Naive B cell (primary cell): Measurements from ENCODE around the gene SLC7A9. TPM values are rescaled to one million over a fixed set of nuclear protein-coding genes. Genes with fewer than 3 reads are reported as not detected.
"Not testable (repeated sequence)": the region's sequence is repeated elsewhere in the genome, so short reads cannot be mapped to it uniquely, and the experiment has no call there.

Experiments
- ATAC-seq, 2 donors: fragments of 150-1000 bp; cut with Tn5 transposase; 2 replicates each; pipeline ENCODE4 v1.10.0; 2021; ENCODE audit warnings: low read depth in 2 of 2, mild to moderate bottlenecking in 2 of 2, moderate library complexity in 2 of 2
- DNase-seq: peaks from one replicate; pipeline ENCODE4 v3.0.0; 2022
- H3K27ac Mint-ChIP-seq, 6 donors: one replicate each; pipeline ENCODE4 v1.8.0; 2020 to 2022; ENCODE audit warnings: mild to moderate bottlenecking in 6 of 6, mixed read lengths in 6 of 6, moderate library complexity in 5 of 6, inconsistent platforms in 2 of 6
- H3K27me3 Mint-ChIP-seq, 3 donors: one replicate each; pipeline ENCODE4 v1.8.0; 2021 to 2022; ENCODE audit warnings: mixed read lengths in 3 of 3, mild to moderate bottlenecking in 1 of 3
- H3K36me3 Mint-ChIP-seq, 2 donors: one replicate each; pipeline ENCODE4 v1.8.0; 2020 to 2022; ENCODE audit warnings: mixed read lengths in 2 of 2, inconsistent platforms in 1 of 2, mild to moderate bottlenecking in 1 of 2
- H3K4me1 Mint-ChIP-seq, 3 donors: one replicate each; pipeline ENCODE4 v1.8.0; 2020 to 2022; ENCODE audit warnings: mixed read lengths in 3 of 3, inconsistent platforms in 1 of 3, mild to moderate bottlenecking in 1 of 3, moderate library complexity in 1 of 3
- H3K4me3 Mint-ChIP-seq, 8 donors: one replicate each; pipeline ENCODE4 v1.8.0; 2020 to 2022; ENCODE audit warnings: mild to moderate bottlenecking in 8 of 8, mixed read lengths in 8 of 8, moderate library complexity in 8 of 8, inconsistent platforms in 2 of 8
- H3K9me3 Mint-ChIP-seq, 7 donors: one replicate each; pipeline ENCODE4 v1.8.0; 2020 to 2022; ENCODE audit warnings: mixed read lengths in 7 of 7, mild to moderate bottlenecking in 5 of 7, inconsistent platforms in 2 of 7, moderate library complexity in 1 of 7
- polyA plus RNA-seq, 6 donors: library from polyadenylated mRNA; unstranded; fragments of 300-500 nt; fragmentation: Illumina TruSeq; gene quantifications; one replicate each; pipeline ENCODE4 v1.2.3, GENCODE V29; 2021; ENCODE audit warnings: low read depth in 6 of 6

The SLC7A9 gene
- polyA plus RNA-seq, 6 donors from 2014 or later = not detected

DNA sequence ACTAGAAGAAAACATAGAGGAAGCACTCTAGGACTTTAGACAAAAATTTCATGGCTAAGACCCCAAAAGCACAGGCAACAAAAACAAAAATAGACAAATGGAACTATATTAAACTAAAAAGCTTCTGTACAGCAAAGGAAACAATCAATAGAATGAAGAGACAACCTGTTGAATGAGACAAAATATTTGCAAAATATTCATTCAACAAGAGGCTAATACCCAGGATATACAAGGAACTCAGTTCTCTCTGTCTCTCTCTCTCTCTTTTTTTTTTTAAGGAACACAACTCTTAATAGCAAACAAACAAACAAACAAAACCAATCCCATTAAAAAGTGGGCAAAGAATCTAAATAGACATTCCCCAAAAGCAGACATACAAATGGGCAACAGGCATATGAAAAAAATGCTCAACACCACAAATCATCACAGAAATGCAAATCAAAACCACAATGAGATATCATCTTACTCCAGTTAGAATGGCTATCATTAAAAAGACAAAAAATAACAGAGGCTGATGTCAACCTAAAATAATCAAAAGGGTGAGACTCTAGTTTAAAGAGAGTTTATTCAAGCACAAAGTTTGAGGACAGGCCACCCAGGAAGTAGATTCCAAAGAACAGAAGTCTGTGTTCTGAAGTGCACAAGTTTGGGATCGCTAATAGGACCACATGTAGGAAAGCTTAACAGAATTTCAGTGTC is 27.1 kb upstream of the SLC7A9 start:
- ATAC-seq = no peak
- H3K36me3 Mint-ChIP-seq = peaks cover 60 to 68% of the 10 kb centered on the region in 2 donors

DNA sequence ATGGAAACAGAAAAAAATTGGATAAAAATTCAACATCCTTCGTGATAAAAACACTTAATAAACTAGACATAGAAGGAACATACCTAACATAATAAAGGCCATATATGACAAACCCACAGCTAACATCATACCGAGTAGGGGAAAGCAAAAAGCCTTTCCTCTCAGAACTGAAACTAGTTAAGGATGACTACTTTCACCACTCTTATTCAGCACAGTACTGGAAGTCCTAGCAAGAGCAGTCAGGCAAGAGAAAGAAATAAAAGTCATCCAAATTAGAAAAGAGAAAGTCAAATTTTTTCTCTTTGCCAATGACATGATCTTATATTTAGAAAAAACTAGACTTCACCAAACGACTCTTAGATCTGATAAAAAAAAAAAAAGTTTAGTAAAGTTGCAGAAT is 25.8 kb upstream of the SLC7A9 start:
- Mint-ChIP-seq H3K9me3 (peaks cover 14 to 39% (median 32%) of the 10 kb centered on the region in 7 donors), H3K4me3 (no peak overlapping the region), H3K4me1 (peaks cover 0 to 25% (median 0%) of the 10 kb centered on the region in 3 donors), H3K36me3 (peaks cover 66 to 67% of the 10 kb centered on the region in 2 donors), H3K27ac (no peak overlapping the region), H3K27me3 (no peaks in the 10 kb centered on the region)
- DNase-seq (no peak), ATAC-seq (no peak)

More for the DNA sequence above, 27.1 kb upstream of the SLC7A9 start:
- Mint-ChIP-seq H3K9me3 (peaks cover 11 to 33% (median 27%) of the 10 kb centered on the region in 7 donors), H3K27me3 (no peaks in the 10 kb centered on the region), H3K4me3 (no peak overlapping the region), H3K4me1 (peaks cover 0 to 25% (median 0%) of the 10 kb centered on the region in 3 donors), H3K27ac (peak overlapping the region in 1 of 6 donors; percentile 36)
- DNase-seq = no peak

DNA sequence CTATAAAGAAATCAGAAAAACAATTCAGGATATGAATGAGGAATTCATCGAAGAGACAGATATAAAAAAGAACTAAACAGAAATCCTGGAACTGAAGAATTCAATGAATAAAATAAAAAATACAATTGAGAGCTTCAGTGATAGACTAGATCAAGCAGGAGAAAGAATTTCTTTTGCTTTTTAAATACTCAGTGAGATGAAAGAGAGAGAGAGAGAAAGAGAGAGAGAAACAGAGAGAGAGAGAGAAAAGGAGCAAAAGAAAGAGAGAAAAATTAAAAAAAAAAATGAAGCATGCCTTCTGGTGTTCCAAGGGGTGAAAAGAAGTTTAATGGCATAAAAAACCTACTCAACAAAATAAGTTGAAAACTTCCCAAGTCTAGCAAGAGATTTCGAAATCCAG is 22.0 kb upstream of the SLC7A9 start:
- no peak overlapping the region for H3K27ac Mint-ChIP-seq
- no peak for ATAC-seq
- H3K4me1 Mint-ChIP-seq = peaks cover 0 to 20% (median 0%) of the 10 kb centered on the region in 3 donors
- H3K9me3 Mint-ChIP-seq = peaks cover 14 to 44% (median 38%) of the 10 kb centered on the region in 7 donors
- H3K36me3 Mint-ChIP-seq = peaks cover 48 to 53% of the 10 kb centered on the region in 2 donors
- no peak for DNase-seq
- H3K4me3 Mint-ChIP-seq = no peak overlapping the region
- no peaks in the 10 kb centered on the region for H3K27me3 Mint-ChIP-seq

- Mint-ChIP-seq H3K27ac (no peak overlapping the region), H3K4me3 (no peak overlapping the region), H3K36me3 (peaks cover 45 to 48% of the 10 kb centered on the region in 2 donors), H3K4me1 (peaks cover 0 to 13% (median 0%) of the 10 kb centered on the region in 3 donors), H3K9me3 (peaks cover 14 to 44% (median 38%) of the 10 kb centered on the region in 7 donors), H3K27me3 (no peaks in the 10 kb centered on the region)
- DNase-seq (no peak), ATAC-seq (no peak)
Measured at GRCh38 chr19:32890841-32891240, 21.3 kb upstream of the SLC7A9 start.

DNA sequence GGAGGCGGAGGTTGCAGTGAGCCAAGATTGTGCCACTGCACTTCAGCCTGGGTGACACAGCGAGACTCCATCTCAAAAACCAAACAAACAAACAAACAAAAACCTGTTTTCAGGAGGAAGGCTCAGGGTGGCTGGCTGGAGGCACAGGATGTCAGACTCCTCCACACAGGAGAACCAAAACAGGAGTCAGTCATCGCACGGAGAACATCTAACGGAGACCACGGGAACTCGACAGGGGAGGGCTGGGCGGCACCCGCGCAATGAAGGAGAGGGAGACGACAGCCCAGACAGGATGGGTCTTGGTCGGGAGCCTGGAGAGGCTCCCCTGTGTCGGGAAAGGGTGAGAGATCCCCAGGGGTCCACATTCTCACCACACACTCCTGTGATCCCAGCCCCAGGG is 20.8 kb upstream of the SLC7A9 start:
- ATAC-seq = no peak
- Mint-ChIP-seq H3K36me3 (peaks cover 40 to 47% of the 10 kb centered on the region in 2 donors), H3K4me1 (peaks cover 0 to 7% (median 0%) of the 10 kb centered on the region in 3 donors), H3K27me3 (no peaks in the 10 kb centered on the region), H3K27ac (no peak overlapping the region), H3K4me3 (no peak overlapping the region), H3K9me3 (peaks cover 14 to 44% (median 38%) of the 10 kb centered on the region in 7 donors)
- no peak for DNase-seq

DNA sequence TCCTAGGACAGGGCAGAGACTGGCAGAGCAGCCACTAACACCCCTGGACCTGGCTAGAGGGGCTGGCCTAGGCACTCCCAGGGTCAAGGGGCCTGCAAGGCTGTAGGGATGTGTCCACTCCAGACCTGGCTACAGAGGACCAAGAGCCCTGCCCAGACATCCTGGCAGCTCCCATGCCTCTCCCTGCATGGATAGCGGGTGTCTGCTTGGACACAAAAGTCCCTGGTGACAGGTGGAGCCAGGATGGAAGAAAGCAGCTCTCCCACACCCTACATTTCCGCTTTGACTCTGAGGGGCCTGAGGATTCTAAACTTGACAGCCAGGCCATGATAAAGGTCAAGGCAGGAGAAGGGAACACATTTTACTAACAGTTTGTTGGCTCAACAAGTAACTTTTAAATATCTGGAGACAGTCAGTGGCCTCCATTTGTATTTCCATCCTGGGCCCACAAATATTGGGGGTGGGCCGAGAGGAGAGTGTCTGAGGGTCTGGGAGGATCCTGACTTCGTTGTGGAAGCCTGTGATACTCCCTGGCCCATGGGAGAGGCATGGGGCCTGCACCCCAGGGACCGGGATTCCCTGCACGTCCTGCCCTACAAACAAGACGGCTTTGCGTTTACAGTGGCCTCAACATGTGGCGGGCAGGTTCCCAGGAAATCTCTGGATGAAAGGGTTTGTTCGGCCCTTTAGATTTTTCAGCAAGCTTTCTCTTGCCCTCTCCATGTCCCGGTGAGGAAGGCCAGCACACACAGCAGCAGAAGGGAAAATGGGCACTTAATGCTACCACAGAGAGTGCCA is 19.8 kb upstream of the SLC7A9 start:
- Mint-ChIP-seq H3K27me3 (no peaks in the 10 kb centered on the region), H3K9me3 (peaks cover 15 to 36% (median 32%) of the 10 kb centered on the region in 7 donors), H3K4me1 (peaks cover 0 to 3% (median 0%) of the 10 kb centered on the region in 3 donors), H3K36me3 (peaks cover 37% of the 10 kb centered on the region in 2 donors), H3K27ac (no peak overlapping the region), H3K4me3 (no peak overlapping the region)
- ATAC-seq (no peak), DNase-seq (no peak)

- Mint-ChIP-seq H3K36me3 (peaks cover 20 to 21% of the 10 kb centered on the region in 2 donors), H3K27ac (no peak overlapping the region), H3K9me3 (peaks cover 10 to 25% (median 17%) of the 10 kb centered on the region in 7 donors), H3K4me3 (no peak overlapping the region), H3K4me1 (peaks cover 0 to 3% (median 0%) of the 10 kb centered on the region in 3 donors), H3K27me3 (no peaks in the 10 kb centered on the region)
- ATAC-seq (no peak), DNase-seq (no peak)
Measured at GRCh38 chr19:32887572-32888215, 18.1 kb upstream of the SLC7A9 start.

GRCh38 chr19:32886241-32886640 is 16.7 kb upstream of the SLC7A9 start:
- ATAC-seq (no peak), DNase-seq (no peak)
- Mint-ChIP-seq H3K9me3 (peaks cover under 1 to 12% (median 6%) of the 10 kb centered on the region in 7 donors), H3K36me3 (peaks cover 9 to 15% of the 10 kb centered on the region in 2 donors), H3K27me3 (no peaks in the 10 kb centered on the region), H3K27ac (peak overlapping the region in 2 of 6 donors; percentile 50 to 83), H3K4me1 (peaks cover 0 to 3% (median 0%) of the 10 kb centered on the region in 3 donors), H3K4me3 (no peak overlapping the region)

DNA sequence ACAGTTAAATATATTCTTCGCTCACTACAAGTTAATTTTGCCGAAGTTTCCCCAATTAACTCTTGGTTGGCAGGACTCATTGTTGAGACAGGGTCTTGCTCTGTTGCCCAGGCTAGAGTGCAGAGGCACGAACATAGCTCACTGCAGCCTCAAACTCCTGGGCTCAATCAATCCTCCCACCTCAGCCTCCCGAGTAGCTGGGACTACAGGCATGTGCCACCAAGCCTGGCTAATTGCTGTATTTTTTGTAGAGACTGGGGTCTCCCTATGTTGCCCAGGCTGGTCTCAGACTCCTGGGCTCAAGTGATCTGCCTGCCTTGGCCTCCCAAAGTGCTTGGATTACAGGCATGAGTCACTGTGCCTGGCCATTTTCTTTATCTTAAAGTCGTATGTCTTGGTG is 15.7 kb upstream of the SLC7A9 start:
- H3K27me3 Mint-ChIP-seq, H3K4me3 Mint-ChIP-seq, H3K4me1 Mint-ChIP-seq, H3K27ac Mint-ChIP-seq, DNase-seq, H3K9me3 Mint-ChIP-seq, ATAC-seq: not testable (repeated sequence)
- H3K36me3 Mint-ChIP-seq = peaks cover 8 to 15% of the 10 kb centered on the region in 2 donors

DNA sequence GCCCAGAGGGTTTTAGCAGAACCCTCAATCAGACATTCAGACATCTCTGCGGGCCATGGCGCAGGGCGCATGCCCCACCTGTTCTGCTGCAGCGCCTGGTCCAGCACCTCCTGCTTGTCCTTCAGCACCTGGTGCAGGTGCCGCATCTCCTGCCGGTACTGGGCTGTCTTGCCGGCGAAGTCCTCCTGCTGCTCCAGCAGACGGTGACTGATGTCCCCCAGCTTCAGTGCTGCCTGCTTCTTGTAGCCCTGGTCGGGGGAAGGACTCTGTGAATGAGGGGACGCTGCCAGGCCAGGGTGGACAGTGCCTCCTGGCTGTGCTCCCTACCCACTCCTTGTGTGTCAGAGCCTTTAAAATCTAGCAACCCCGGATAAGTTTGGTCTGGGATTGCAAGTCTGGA is 12.2 kb upstream of the SLC7A9 start:
- DNase-seq (no peak), ATAC-seq (no peak)
- Mint-ChIP-seq H3K27ac (no peak overlapping the region), H3K36me3 (peaks cover 13 to 15% of the 10 kb centered on the region in 2 donors), H3K27me3 (no peaks in the 10 kb centered on the region), H3K4me1 (peaks cover 0 to 3% (median 0%) of the 10 kb centered on the region in 3 donors), H3K4me3 (no peak overlapping the region), H3K9me3 (peaks cover 0 to 6% (median 0%) of the 10 kb centered on the region in 7 donors)

GRCh38 chr19:32880622-32881021 is 11.1 kb upstream of the SLC7A9 start:
- Mint-ChIP-seq H3K9me3 (peaks cover 0 to 6% (median 0%) of the 10 kb centered on the region in 7 donors), H3K27me3 (no peaks in the 10 kb centered on the region), H3K4me3 (no peak overlapping the region), H3K4me1 (peaks cover 0 to 3% (median 2%) of the 10 kb centered on the region in 3 donors), H3K27ac (no peak overlapping the region), H3K36me3 (peaks cover 8 to 15% of the 10 kb centered on the region in 2 donors)
- DNase-seq = no peak
- no peak for ATAC-seq

- peaks cover 0 to 2% (median 0%) of the 10 kb centered on the region in 3 donors for H3K4me1 Mint-ChIP-seq
- DNase-seq (no peak), ATAC-seq (no peak)
- H3K4me3 Mint-ChIP-seq = peak overlapping the region in 2 of 8 donors; percentile 35 to 56
- H3K27me3 Mint-ChIP-seq = no peaks in the 10 kb centered on the region
- peak overlapping the region in 1 of 6 donors; percentile 10 for H3K27ac Mint-ChIP-seq
- H3K36me3 Mint-ChIP-seq = peaks cover 8 to 9% of the 10 kb centered on the region in 2 donors
- H3K9me3 Mint-ChIP-seq = peaks cover 0 to 2% (median 0%) of the 10 kb centered on the region in 7 donors
Measured at GRCh38 chr19:32879741-32880140, 10.2 kb upstream of the SLC7A9 start.

- no peak for DNase-seq
- Mint-ChIP-seq H3K4me1 (peaks cover 0 to 2% (median 0%) of the 10 kb centered on the region in 3 donors), H3K27me3 (no peaks in the 10 kb centered on the region), H3K4me3 (no peak overlapping the region), H3K36me3 (peaks cover 7 to 8% of the 10 kb centered on the region in 2 donors), H3K9me3 (peaks cover 0 to under 1% (median 0%) of the 10 kb centered on the region in 7 donors), H3K27ac (peak overlapping the region in 1 of 6 donors; percentile 57)
- no peak for ATAC-seq
Measured at GRCh38 chr19:32878988-32879387, 9.4 kb upstream of the SLC7A9 start.
